ENCODE measurements around the gene RPS6KB1. TPM values are rescaled to one million over a fixed set of nuclear protein-coding genes. Genes with fewer than 3 reads are reported as not detected.
"Not testable (repeated sequence)": the region's sequence is repeated elsewhere in the genome, so short reads cannot be mapped to it uniquely, and the experiment has no call there.

RPS6KB1 gene
- total RNA-seq, 2 donors from 2014 or later, result 30.6 to 55.0 TPM

- Histone ChIP-seq H3K4me1 (peaks cover 53% of the 10 kb centered on the region), H3K27ac (peak overlapping the region; percentile 60 to 92 (median 87)), H3K27me3 (no peaks in the 10 kb centered on the region), H3K36me3 (replicated peaks in 1 of 2; ENCODE audit: insufficient read depth in 1 of 2, low read depth in 2 of 2) (no peaks in the 10 kb centered on the region), H3K9me3 (no peaks in the 10 kb centered on the region), H3K4me3 (no peak overlapping the region)
- no peak for ATAC-seq
- DNase-seq, result peak in 2 of 4 donors; percentile 25 to 46
- intact Hi-C loops (cut with DNase I), result no loop called here
- TF ChIP-seq POLR2A (IDR thresholded peaks at IDR 0.05), result no peak
- no peak for TF ChIP-seq CTCF (IDR thresholded peaks at IDR 0.05)
- 56 to 61% methylated on average over 8 of the region's 8 CpGs for WGBS, 2 donors
These were observed 22.4 kb upstream of the RPS6KB1 start for GRCh38 chr17:59870482-59870881.

- Histone ChIP-seq H3K4me3 (no peak overlapping the region), H3K27ac (peak overlapping the region; percentile 38 to 92 (median 64)), H3K27me3 (no peaks in the 10 kb centered on the region), H3K9me3 (no peaks in the 10 kb centered on the region), H3K4me1 (peaks cover 53% of the 10 kb centered on the region), H3K36me3 (replicated peaks in 1 of 2; ENCODE audit: insufficient read depth in 1 of 2, low read depth in 2 of 2) (no peaks in the 10 kb centered on the region)
- DNase-seq (no peak), ATAC-seq (peak; percentile 19)
- TF ChIP-seq POLR2A (IDR thresholded peaks at IDR 0.05) (no peak), CTCF (IDR thresholded peaks at IDR 0.05) (no peak)
- intact Hi-C loops (cut with DNase I), result no loop called here
These were observed 20.6 kb upstream of the RPS6KB1 start for GRCh38 chr17:59872351-59872750.

- H3K4me3 ChIP-seq; DNase-seq; H3K27me3 ChIP-seq; H3K36me3 ChIP-seq (replicated peaks in 1 of 2; ENCODE audit: insufficient read depth in 1 of 2, low read depth in 2 of 2); H3K9me3 ChIP-seq; ATAC-seq; intact Hi-C loops (cut with DNase I): not testable (repeated sequence)
- 95 to 100% methylated on average over 6 to 8 of the region's 8 CpGs for WGBS, 2 donors
- peaks cover 45% of the 10 kb centered on the region for H3K4me1 ChIP-seq
- peak overlapping the region in 2 of 4 donors; percentile 25 to 87 for H3K27ac ChIP-seq
These were observed 19.5 kb upstream of the RPS6KB1 start for GRCh38 chr17:59873414-59873813.

GRCh38 chr17:59874376-59874775 lies 18.5 kb upstream of the RPS6KB1 start:
- intact Hi-C loops (cut with DNase I), result no loop called here
- H3K9me3 ChIP-seq, result no peaks in the 10 kb centered on the region
- ATAC-seq, result no peak
- TF ChIP-seq CTCF (IDR thresholded peaks at IDR 0.05), result no peak
- no peak for TF ChIP-seq POLR2A (IDR thresholded peaks at IDR 0.05)
- 82 to 89% methylated on average over 2 of the region's 2 CpGs for WGBS, 2 donors
- no peak overlapping the region for H3K27ac ChIP-seq
- DNase-seq, result no peak
- H3K36me3 ChIP-seq (replicated peaks in 1 of 2; ENCODE audit: insufficient read depth in 1 of 2, low read depth in 2 of 2), result no peaks in the 10 kb centered on the region
- H3K4me1 ChIP-seq, result peaks cover 36% of the 10 kb centered on the region
- no peak overlapping the region for H3K4me3 ChIP-seq
- no peaks in the 10 kb centered on the region for H3K27me3 ChIP-seq

- no peak for ATAC-seq
These were observed 16.8 kb upstream of the RPS6KB1 start for GRCh38 chr17:59876107-59876506.

More at GRCh38 chr17:59876107-59876506, 16.8 kb upstream of the RPS6KB1 start:
- no peaks in the 10 kb centered on the region for H3K27me3 ChIP-seq
- H3K36me3 ChIP-seq (replicated peaks in 1 of 2; ENCODE audit: insufficient read depth in 1 of 2, low read depth in 2 of 2), result peaks cover 0 to 4% of the 10 kb centered on the region in 2 donors
- no peak overlapping the region for H3K4me3 ChIP-seq
- WGBS, 2 donors, result 88 to 94% methylated on average over 3 of the region's 3 CpGs
- intact Hi-C loops (cut with DNase I), result no loop called here
- no peaks in the 10 kb centered on the region for H3K9me3 ChIP-seq
- no peak overlapping the region for H3K27ac ChIP-seq
- peaks cover 19% of the 10 kb centered on the region for H3K4me1 ChIP-seq
- TF ChIP-seq POLR2A (IDR thresholded peaks at IDR 0.05) (no peak), CTCF (IDR thresholded peaks at IDR 0.05) (no peak)
- DNase-seq, result no peak

Data from body of pancreas (tissue), 4 donors.